ENCODE data around the gene FUZ.

FUZ gene

DNA sequence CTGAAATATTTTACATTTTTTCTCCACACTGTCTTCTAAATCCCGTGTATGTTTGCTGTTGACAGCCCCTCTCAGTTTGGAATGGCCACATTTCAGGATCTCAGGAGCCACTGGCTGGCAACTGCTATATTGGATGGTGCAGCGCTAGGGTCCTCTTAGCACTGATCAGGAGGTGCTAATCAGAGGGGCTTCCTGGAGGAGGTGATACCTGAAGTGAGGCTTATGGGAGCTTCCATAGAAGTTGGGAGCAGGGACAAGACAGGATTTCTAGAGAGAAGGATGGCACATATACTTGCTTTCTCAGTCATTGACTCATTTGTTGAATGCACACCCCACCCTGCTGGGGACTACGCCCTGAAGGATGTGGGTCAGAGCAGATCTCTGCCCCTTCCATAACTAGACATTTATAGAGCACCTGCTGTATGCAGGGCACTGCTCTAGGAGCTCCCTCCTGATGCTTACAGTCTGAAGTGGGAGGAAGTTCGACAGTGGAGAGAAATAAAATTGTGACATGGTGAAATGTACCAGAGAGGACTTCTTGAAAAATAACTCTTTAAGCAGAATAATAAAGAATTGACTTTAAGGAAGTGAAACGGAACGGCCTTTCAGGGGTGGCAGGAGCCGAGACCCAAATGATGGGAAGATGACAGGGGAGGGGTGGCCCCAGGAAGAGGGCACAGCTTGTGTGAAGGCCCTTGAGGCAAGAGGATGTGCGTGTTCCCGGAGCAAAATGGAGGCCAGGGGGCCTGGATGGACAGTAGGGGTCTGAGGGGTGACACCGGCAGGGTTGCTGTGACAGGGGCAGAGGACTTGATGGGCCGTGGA, 33.1 kb downstream of the FUZ start:
- DNase-seq (ENCODE audit: low spot score): peak; percentile 18

DNA sequence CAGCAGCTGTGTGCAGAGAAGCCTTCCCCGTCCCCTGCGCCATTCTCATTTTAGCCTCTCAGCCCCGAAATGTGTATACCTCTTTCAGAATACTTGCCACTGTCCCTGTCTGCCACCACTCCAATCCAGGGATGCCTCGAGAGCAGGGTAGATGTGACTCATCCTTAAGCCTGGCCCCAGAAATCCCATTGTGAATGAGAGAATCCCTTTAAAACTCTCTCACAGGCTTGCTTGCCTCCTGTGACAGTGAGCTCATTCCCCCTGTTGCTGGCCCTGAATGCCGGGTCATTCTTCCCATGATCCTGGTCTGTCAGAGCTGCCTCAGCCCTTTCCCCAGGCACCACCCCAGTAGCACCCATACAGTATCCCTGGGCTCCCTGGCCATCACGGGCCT, 36.7 kb downstream of the FUZ start:
- peak; percentile 23 for DNase-seq (ENCODE audit: low spot score)

DNA sequence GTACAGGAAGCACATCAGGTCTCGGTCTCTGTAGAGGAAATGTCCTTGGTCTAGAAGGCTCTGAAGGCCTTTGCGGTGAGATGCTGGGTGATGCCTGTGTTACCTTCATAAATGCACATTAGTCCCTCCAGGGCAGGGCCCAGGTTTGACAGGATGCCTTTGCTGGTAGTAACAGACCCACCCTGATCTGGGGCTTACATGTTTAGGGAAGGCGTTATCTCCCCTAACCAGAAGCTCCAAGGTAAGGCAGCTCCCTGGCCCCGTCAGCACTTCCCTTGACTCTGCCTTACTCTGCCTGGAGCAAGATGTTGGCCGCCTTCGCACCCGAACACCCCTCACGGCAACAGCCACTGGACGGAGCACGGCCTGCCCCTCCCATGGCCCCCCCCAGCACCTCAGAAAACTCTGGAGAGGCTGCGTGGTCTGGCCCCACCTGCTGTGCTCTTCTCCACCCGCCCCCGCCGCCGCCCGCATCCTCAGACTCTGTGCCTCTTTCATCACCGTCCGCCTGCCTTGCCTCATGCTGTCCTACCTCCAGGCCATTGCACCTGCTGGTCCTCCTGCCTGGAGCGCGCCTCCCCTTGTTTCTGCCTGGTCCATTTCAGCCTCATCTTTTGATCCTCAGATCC, 37.2 kb downstream of the FUZ start:
- peak; percentile 91 for DNase-seq (ENCODE audit: low spot score)

DNA sequence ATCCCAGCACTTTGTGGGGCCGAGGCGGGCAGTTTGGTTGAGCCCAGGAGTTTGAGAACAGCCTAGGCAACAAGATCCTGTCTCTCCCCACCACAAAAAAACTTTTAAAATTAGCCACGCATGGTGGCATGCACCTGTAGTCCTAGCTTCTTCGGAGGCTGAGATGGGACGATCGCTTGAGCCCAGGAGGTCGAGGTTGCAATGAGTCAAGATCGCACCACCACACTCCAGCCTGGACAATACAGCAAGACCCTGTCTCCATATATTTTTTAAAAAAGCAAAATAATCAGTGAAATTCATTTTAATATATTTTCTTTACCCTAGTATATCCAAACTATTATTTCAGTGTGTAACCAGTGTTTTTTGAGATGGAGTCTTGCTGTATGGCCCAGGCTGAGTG, 38.1 kb downstream of the FUZ start:
- no peak for DNase-seq (ENCODE audit: low spot score)

DNA sequence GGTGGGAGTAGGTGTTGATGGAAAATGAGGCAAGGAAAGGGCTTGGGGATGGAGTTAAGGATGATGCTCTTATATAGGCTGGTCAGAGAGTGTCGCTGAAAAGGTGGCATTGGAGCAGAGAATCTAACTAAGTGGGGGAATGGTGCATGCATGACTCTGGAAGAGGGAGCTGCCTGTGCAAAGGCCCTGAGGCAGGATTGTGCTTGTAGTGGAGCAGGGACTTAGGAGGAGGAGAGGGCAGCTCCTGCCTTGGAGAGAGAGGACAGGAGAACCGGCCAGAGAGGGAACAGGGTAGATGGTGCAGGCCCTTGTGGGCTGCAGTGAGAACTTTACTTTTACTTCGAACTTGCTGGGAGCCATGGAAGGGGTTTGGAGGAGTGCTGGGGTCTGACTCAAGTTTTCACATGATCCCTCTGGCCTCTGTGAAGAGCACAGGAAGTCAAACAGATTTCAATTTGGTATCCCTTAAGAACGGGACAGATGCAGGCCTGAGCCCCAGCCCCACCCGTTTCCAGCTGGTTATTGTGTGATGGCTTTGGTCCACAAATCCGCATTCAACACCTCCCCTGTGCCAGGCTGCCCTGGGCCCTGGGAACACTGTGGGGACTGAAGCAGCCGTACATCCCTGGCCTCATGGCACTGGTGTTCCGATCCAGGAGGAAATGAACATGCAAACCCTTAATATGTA, 39.3 kb downstream of the FUZ start:
- DNase-seq (ENCODE audit: low spot score): peak; percentile 37

DNA sequence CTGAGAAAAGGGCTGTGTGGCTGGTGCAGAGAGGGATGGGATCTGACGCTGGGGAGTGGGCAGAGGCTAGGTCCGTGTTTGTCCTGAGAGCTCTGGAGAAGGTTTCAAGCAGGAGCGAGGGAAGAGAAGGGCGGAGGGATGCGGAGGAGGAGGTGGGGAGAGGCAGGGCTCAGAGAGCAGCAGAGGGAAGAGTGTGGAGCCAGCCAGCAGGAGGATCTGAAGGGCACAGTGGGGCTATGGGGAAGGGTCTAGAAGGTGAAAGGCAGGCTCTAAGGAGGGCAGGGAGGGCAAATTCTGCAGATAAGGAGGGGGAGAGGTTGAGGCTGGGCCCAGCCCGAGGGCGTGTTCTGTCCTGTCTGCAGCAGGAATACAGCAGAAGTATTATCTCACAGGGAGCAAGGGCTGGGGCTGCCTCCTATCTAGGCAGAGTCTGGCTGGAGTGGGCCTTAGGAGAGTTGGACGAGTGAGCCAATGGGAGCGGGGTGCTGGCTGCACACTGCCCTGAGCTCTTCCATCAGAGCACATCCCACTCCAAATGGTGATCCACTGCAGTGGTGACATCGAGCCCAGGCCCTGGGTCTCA, 40.2 kb downstream of the FUZ start:
- peak; percentile 73 for DNase-seq (ENCODE audit: low spot score)

DNA sequence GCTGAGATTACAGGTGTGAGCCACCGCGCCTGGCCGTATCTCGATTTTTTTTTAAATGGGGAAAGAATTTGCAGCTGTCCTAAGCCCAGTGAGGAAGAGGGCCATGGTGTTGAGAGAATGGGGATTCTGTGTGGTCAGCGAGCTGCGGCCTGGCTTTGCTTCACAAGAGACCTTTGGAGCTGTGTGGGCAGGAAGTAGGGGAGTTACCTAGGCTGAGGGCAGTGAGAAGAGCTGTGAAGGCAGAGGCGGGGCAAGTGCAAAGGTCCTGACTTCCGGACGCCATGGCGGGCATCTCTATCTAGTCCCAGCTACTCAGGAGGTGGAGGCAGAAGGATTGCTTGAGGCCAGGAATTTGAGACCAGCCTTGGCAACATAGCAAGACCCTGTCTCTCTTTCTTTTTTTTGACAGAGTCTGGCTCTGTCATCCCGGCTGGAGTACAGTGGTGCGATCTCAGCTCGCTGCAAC, 41.4 kb downstream of the FUZ start:
- no peak for DNase-seq (ENCODE audit: low spot score)

DNA sequence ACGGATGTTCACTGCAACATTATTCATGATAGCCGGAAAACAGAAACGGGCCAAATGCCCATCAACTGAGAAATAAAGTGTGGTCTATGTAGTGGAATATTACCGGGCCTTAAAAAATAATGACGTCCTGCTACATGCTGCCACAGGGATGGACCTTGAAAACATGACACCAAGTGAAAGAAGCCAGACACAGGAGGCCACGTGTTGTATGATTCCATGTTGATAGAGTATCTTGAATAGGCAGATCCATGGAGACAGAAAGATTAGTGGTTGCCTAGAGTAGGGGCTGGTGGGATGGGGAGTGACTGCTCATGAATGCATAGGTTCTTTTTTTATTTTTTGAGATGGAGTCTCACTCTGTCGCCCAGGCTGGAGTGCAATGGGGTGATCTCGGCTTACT, 42.6 kb downstream of the FUZ start:
- peak; percentile 15 for DNase-seq (ENCODE audit: low spot score)

DNA sequence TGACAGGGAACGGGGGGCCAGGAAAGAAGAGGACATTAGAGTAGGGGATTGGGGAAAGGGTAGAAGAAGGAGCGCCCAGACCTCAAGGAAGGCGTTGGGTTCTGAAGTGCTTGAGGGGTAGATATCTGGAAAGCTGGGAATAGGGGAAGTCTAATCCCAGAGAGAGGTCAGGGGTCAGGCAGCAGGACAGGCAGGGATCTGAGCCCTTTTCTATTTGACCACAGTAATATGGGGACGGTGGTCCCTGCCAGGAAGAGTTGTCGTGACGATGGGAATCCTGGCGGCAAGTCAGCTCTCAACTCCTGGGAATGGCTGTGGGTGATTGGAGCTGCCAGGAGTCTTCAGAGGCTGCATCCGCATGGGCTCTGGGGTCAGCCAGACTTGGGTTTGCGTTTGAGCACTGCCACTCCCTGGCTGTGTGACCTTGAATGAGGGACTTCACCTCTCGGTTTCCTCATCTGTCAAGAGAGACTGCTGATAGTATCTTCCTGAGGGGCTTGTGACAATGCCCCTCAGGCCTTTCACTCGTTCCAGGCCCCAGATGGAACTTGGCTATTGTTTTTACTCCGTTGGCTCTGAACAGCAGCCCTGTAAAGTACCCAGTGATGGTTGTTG, 45.0 kb downstream of the FUZ start:
- DNase-seq (ENCODE audit: low spot score): no peak

DNA sequence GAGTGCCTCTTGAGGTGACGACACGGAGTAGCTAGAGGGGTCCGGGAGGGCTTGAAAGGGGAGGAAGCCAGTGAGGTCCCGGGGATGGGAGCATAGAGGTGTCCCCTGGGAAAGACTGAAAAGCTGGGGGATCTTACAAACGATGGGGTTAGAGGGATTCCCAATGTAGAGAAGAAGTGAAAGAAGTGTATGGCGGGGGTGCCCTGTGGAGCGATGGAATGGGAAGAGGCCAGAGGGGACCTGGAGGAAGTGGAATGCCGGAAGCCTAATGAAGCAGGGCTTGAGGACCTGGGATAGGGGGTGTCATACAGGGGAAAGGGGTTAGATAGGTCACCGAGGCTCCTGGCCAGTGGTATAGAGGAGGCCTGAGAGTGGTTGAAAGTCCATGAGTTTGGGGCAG, 45.7 kb downstream of the FUZ start:
- DNase-seq (ENCODE audit: low spot score): peak; percentile 10

DNA sequence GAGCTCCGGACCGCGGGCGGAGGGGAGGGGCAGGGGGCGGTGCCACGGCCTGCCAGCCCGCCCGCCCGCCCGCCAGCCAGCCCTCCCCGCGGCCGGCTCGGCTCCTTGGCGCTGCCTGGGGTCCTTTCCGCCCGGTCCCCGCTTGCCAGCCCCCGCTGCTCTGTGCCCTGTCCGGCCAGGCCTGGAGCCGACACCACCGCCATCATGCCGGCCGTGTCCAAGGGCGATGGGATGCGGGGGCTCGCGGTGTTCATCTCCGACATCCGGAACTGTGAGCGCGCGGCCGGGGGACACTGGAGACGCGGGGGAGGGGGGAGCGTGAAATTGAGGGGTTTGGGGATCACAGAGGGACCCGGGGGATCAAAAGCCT, 46.2 kb downstream of the FUZ start, which contains the start of gene AP2A1:
AP2A1 (plus strand) TSS at position 72 of the 370 bp plus-strand sequence; CDS start at position 205, 133 bp downstream.
- DNase-seq (ENCODE audit: low spot score): no peak

DNA sequence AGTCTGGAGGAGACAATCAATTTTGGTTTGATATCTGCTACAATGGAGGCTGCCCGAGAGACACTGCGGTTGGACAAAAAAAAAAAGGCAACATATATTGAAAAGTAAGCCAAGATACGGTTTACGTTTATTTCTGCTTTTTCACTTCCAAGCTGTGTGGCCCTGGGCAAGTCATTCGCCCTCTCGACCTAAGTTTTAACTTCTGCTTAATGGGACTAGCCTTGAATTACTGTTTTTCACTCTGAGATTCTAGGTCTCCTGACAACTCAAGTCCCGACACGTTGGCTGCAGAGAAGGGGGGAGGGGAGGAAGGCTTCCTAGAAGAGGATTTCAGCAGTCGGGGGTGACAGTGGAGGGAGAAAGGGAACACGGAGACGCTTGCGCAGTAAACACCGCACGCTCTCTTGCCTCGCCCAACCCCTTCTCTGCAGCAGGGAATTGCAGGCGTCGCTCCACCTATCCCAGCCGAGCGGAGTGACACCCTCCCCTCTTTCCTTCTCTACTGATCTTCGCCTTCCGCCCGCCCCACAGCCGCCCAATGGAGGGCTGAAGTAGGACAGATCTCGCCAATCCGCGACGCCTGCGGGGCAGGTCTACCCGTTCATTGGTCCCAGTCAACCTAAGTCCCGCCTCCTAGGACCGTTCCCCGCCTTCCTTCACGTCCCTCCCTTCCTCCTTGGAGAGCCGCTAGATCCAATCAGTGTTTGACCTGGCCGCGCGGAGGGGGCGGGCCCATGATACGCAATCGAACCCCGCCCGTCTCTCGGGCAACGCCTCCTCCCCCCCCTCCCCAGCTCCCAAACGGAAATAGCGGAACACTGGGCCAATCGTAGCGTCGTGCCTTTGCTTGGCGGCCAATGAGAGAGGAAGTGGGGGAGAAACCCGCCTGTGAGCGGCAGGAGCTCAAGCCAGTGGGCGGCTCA, 46.8 kb downstream of the FUZ start:
- peak; percentile 100 for DNase-seq (ENCODE audit: low spot score)

DNA sequence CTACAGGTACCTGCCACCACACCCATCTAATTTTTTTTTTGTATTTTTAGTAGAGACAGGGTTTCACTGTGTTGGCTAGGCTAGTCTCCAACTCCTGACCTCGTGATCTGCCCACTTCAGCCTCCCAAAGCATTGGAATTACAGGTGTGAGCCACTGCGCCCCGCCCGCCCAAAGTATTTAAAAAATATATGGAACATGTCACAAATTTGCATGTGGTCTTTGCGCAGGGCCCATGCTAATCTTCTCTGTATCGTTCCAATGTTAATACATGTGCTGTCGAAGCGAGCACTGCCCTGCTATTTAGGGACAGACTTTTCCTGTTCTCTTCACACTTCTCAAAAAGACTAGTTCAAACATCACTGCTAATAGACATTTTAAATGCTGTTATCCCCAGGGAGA, 48.8 kb downstream of the FUZ start:
- no peak for DNase-seq (ENCODE audit: low spot score)

DNA sequence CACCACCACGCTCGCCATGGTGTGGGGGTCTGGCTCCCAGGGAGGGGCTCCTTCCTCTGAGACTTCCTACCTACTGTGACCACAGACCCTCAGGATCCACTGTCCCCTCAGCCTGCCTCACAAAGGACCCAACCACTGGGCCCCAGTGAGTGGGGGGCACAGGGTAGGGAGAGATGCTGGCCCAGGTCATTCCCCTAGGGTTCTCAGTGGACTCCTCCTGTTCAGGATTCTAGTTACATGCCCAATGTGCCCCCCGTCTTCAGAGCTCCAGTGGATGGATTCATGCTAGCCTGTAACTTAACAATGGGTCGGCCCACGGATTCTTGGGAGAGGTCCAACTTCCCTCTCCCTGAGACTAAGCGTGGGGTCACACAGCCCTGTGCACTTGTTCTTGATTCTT, 49.9 kb downstream of the FUZ start, which contains the start of gene TSKS:
TSKS (minus strand) TSS at position 77 of the 400 bp plus-strand sequence; CDS start at position 18, 59 bp downstream.
- no peak for DNase-seq (ENCODE audit: low spot score)

DNA sequence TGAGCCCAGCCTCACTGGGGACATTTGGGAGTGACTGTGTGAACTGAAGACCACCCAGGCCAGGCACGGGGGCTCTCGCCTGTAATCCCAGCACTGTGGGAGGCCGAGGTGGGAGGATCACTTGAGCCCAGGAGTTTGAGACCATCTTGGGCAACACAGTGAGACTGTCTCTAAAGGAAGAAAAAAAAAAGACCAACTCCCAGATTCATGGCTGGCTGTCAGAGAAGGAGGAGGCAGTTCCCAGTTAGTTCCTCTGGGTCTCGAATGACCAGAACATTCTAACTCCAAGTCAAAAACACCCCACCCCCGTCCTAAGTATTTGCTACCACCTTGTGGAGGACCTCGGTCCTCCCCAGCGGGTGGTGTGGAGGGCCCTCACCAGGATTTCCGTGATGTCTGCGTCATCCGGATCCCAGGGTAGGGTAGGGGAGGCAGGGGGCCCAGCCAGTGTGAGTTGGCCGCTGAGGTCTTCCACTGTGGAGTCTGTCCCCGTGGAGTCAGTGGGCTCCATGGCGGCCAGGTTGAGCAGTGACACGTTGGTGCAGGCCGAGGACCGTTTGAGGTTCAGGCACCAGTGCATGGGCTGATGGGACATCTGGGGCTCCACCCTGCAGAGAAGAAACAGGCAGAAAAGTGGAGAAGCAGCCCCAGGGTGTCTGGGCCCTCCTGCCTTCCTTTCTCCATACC, 51.3 kb downstream of the FUZ start:
- no peak for DNase-seq (ENCODE audit: low spot score)

DNA sequence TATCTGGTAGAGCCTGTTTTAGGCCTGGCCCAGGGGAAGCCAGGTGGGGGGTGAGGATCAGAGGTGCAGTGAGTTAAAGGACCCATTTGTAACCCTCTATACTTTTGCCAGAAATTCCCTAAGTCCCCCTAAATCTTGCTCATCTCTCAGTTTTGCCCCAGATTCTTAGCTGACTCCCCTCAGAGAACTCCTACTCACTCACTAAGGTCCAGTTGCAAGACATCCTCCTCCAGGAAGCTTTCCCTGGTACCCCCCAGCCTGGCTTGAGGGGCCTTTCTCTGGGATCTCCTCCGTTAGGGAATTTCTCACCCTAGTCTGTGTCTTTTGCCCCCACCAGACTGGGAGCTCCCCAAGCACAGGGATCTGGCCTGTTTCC, 51.9 kb downstream of the FUZ start:
- no peak for DNase-seq (ENCODE audit: low spot score)

DNA sequence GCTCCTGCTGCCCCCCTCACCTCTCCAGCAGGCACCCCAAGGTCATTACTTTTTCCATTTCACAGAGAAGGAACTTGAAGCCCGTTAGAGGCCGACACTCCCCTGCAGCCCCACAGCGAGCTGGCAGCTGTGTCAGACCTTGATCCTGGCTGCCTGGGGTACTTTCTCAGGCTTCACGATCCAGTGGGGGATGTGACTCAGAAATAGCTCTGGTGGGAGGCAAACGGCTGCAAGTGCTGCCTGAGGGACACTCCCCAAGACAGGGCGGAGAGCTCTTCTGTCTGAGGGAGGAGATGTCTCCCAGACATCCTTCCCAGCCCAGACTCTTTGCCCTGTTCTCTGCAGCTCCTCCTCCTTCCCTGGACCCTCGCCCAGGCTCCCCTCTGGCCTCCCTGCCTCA, 54.8 kb downstream of the FUZ start:
- no peak for DNase-seq (ENCODE audit: low spot score)
